Transverse colon (tissue), 4 donors: ENCODE results near the gene GCNT1. TPM values are rescaled to one million over a fixed set of nuclear protein-coding genes. Genes with fewer than 3 reads are reported as not detected.
"Not testable (repeated sequence)": the region's sequence is repeated elsewhere in the genome, so short reads cannot be mapped to it uniquely, and the experiment has no call there.

ENCODE experiments used
- DNase-seq: peaks from one replicate; pipeline ENCODE4 v3.0.0-alpha.2; 2019
- H3K27ac ChIP-seq, 4 donors: fragments of 200-600 bp; sonication (generic); 2 replicates each; pipeline ENCODE4 v1.5.1; 2016 to 2018; ENCODE audit warnings: inconsistent platforms in 4 of 4
- H3K27me3 ChIP-seq: fragments of 200-600 bp; sonication (generic); 2 replicates; pipeline ENCODE4 v1.5.1; 2017; ENCODE audit warnings: inconsistent platforms
- H3K36me3 ChIP-seq, 4 donors: fragments of 200-600 bp; sonication (generic); 2 replicates each; pipeline ENCODE4 v1.5.1; 2017 to 2019; ENCODE audit warnings: inconsistent platforms in 4 of 4
- H3K4me1 ChIP-seq, 4 donors: fragments of 200-600 bp; sonication (generic); 2 replicates each; pipeline ENCODE4 v1.5.1; 2017 to 2020; ENCODE audit warnings: inconsistent platforms in 4 of 4
- H3K4me3 ChIP-seq, 4 donors: fragments of 200-600 bp; sonication (generic); 1 replicate in 1 of 4; 2 replicates in 3 of 4; pipeline versions ENCODE4 v1.5.1 to v1.6.1; 2017 to 2019; ENCODE audit warnings: inconsistent platforms in 4 of 4
- H3K9me3 ChIP-seq, 2 donors: fragments of 200-600 bp; sonication (generic); 2 replicates each; pipeline ENCODE4 v1.5.1; 2017 to 2019; ENCODE audit warnings: inconsistent platforms in 2 of 2
- CTCF ChIP-seq, 5 experiments: fragments of 200-600 bp in 3 of 5; fragments of 450-650 bp in 2 of 5; sonication (generic) in 3 of 5; IDR thresholded peaks; 1 replicate in 2 of 5; 2 replicates in 3 of 5; pipeline ENCODE4 v1.5.1; 2016 to 2017; ENCODE audit warnings: antibody characterized with exemption in 5 of 5, inconsistent platforms in 3 of 5, mild to moderate bottlenecking in 2 of 5, moderate library complexity in 1 of 5
- EP300 ChIP-seq: sonication (generic); formaldehyde crosslinking; IDR thresholded peaks from one replicate; pipeline ENCODE4 v1.6.1; 2017; ENCODE audit warnings: antibody characterized with exemption, low read depth
- POLR2A ChIP-seq: fragments of 450-650 bp; IDR thresholded peaks from one replicate; pipeline ENCODE4 v1.6.1; 2016; ENCODE audit warnings: antibody characterized with exemption, mild to moderate bottlenecking, moderate library complexity
- POLR2AphosphoS5 ChIP-seq, 3 donors: sonication (generic); formaldehyde crosslinking; IDR thresholded peaks; one replicate each; pipeline ENCODE4 v1.6.1; 2016; ENCODE audit warnings: antibody characterized with exemption in 3 of 3
- WGBS, 2 donors: methylation state at CpG; one replicate each; pipeline ENCODE4 v1.1.5; 2018; ENCODE audit warnings: low coverage in 1 of 2; 5-methylcytosine and 5-hydroxymethylcytosine counted together
- in situ Hi-C, 4 donors: fragments of 200-750 bp; cut with MboI; loops; one replicate each; pipeline versions ENCODE4 v1.15.0 to v1.15.1; 2017; ENCODE audit warnings: low sequenced_read_pairs in 3 of 4, low pct_ligation_motif_present in 1 of 4, low pct_unique_long_range_greater_than_20kb in 1 of 4
- intact Hi-C: fragments of 100-400 bp; cut with DNase I; formaldehyde crosslinking; loops from one replicate; pipeline ENCODE4 v1.15.1; 2023; ENCODE audit warnings: low total_unique reads
- total RNA-seq, 4 donors: library from RNA; depleted of rRNA; stranded (reverse); fragments of >200 nt; gene quantifications; one replicate each; pipeline ENCODE4 v1.1.0, GENCODE V29; 2016

The GCNT1 gene
- total RNA-seq, 4 donors from 2014 or later = 12.7 to 52.0 (median 27.8) TPM

- DNase-seq = no peak
- in situ Hi-C loops (no loop called here), intact Hi-C loops (no loop called here)
- TF ChIP-seq POLR2A = no peak
- TF ChIP-seq CTCF (IDR thresholded peaks at IDR 0.05) = no peak
- WGBS, 2 donors = 82 to 91% methylated on average over 2 of the region's 2 CpGs
- Histone ChIP-seq H3K36me3 (no peaks in the 10 kb centered on the region), H3K9me3 (peaks cover 0 to 2% of the 10 kb centered on the region in 2 donors), H3K27ac (no peak overlapping the region), H3K4me1 (no peaks in the 10 kb centered on the region), H3K4me3 (no peak overlapping the region), H3K27me3 (no peaks in the 10 kb centered on the region)
Observed at GRCh38 chr9:76486151-76486550, 27.2 kb downstream of the GCNT1 start.

GRCh38 chr9:76490249-76490990 is 31.4 kb downstream of the GCNT1 start:
- no peak for TF ChIP-seq POLR2AphosphoS5 (IDR thresholded peaks at IDR 0.05)
- TF ChIP-seq CTCF (IDR thresholded peaks at IDR 0.05) = no peak
- TF ChIP-seq POLR2A = no peak
- no peak for TF ChIP-seq EP300
- no peaks in the 10 kb centered on the region for H3K4me1 ChIP-seq
- no peak overlapping the region for H3K27ac ChIP-seq
- no peak for DNase-seq
- intact Hi-C loops (no loop called here), in situ Hi-C loops (no loop called here)
- no peak overlapping the region for H3K4me3 ChIP-seq
- H3K36me3 ChIP-seq = no peaks in the 10 kb centered on the region
- no peaks in the 10 kb centered on the region for H3K27me3 ChIP-seq
- 79 to 88% methylated on average over 5 to 6 of the region's 6 CpGs for WGBS, 2 donors
- no peaks in the 10 kb centered on the region for H3K9me3 ChIP-seq

- H3K36me3 ChIP-seq, H3K27me3 ChIP-seq, H3K27ac ChIP-seq, in situ Hi-C loops, H3K4me1 ChIP-seq, DNase-seq, H3K4me3 ChIP-seq, intact Hi-C loops, H3K9me3 ChIP-seq: not testable (repeated sequence)
- WGBS, 2 donors = 86% methylated on average over 1 of the region's 1 CpG; no CpG with 5 or more reads in 1 of the 2 donors
Observed at GRCh38 chr9:76491056-76491455, 32.1 kb downstream of the GCNT1 start.

GRCh38 chr9:76493496-76493895 is 34.5 kb downstream of the GCNT1 start:
- in situ Hi-C loops, H3K36me3 ChIP-seq, H3K27ac ChIP-seq, H3K9me3 ChIP-seq, H3K4me1 ChIP-seq, H3K27me3 ChIP-seq, H3K4me3 ChIP-seq, intact Hi-C loops, DNase-seq: not testable (repeated sequence)
- 100% methylated on average over 1 of the region's 1 CpG; no CpG with 5 or more reads in 1 of the 2 donors for WGBS, 2 donors

- no peak overlapping the region for H3K27ac ChIP-seq
- no peaks in the 10 kb centered on the region for H3K9me3 ChIP-seq
- intact Hi-C loops (no loop called here), in situ Hi-C loops (no loop called here)
- no peak for TF ChIP-seq EP300
- no peak for TF ChIP-seq POLR2A
- TF ChIP-seq CTCF (IDR thresholded peaks at IDR 0.05) = no peak
- TF ChIP-seq POLR2AphosphoS5 (IDR thresholded peaks at IDR 0.05) = no peak
- WGBS, 2 donors = 97 to 100% methylated on average over 1 of the region's 1 CpG
- no peak for DNase-seq
- H3K36me3 ChIP-seq = peaks cover 0 to 13% (median 0%) of the 10 kb centered on the region in 4 donors
- H3K4me1 ChIP-seq = no peaks in the 10 kb centered on the region
- H3K4me3 ChIP-seq = no peak overlapping the region
- H3K27me3 ChIP-seq = no peaks in the 10 kb centered on the region
Observed at GRCh38 chr9:76500061-76500460, 41.1 kb downstream of the GCNT1 start.
